Vagina (tissue), 2 donors: ENCODE measurements around the gene MTHFD1.

Source experiments
- CTCF ChIP-seq, 3 experiments: fragments of 450-650 bp in 2 of 3; fragments of 200-600 bp in 1 of 3; sonication (generic) in 1 of 3; IDR thresholded peaks; one replicate each; pipeline ENCODE4 v1.5.1; 2017 to 2019; ENCODE audit warnings: antibody characterized with exemption in 3 of 3, mild to moderate bottlenecking in 2 of 3, moderate library complexity in 2 of 3
- POLR2A ChIP-seq, 2 donors: fragments of 450-650 bp; IDR thresholded peaks; one replicate each; pipeline ENCODE4 v1.6.1; 2017; ENCODE audit warnings: antibody characterized with exemption in 2 of 2, mild to moderate bottlenecking in 2 of 2, moderate library complexity in 2 of 2
- POLR2AphosphoS5 ChIP-seq, 2 donors: sonication (generic); formaldehyde crosslinking; IDR thresholded peaks; one replicate each; pipeline ENCODE4 v1.9.0; 2017; ENCODE audit warnings: antibody characterized with exemption in 2 of 2, mild to moderate bottlenecking in 2 of 2, low read depth in 1 of 2; ENCODE audit not compliant: insufficient read depth in 1 of 2

- no peak for TF ChIP-seq CTCF (IDR thresholded peaks at IDR 0.05)
- peak; percentile 74 to 91 for TF ChIP-seq POLR2AphosphoS5 (IDR thresholded peaks at IDR 0.05; ENCODE audit: insufficient read depth in 1 of 2, low read depth in 1 of 2)
- TF ChIP-seq POLR2A (IDR thresholded peaks at IDR 0.05), result peak in 1 of 2 donors; percentile 70
Observed at GRCh38 chr14:64338616-64339316, 49.4 kb upstream of the MTHFD1 start.
